Measurements from ENCODE around the gene MALRD1. TPM values are rescaled to one million over a fixed set of nuclear protein-coding genes. Genes with fewer than 3 reads are reported as not detected.
A peak's percentile ranks its signal among the peaks of the same experiment; 100 is the strongest.

Gene MALRD1
- total RNA-seq, 1 experiment from 2014 or later: not detected

- no peak for DNase-seq (ENCODE audit: low spot score)
Measured at GRCh38 chr10:19367176-19367575, 318.6 kb downstream of the MALRD1 start.

- DNase-seq (ENCODE audit: low spot score): no peak
Measured at GRCh38 chr10:19373988-19374387, 325.4 kb downstream of the MALRD1 start.

GRCh38 chr10:19385846-19386450 lies 337.3 kb downstream of the MALRD1 start:
- DNase-seq (ENCODE audit: low spot score): no peak

GRCh38 chr10:19408924-19409323 lies 360.3 kb downstream of the MALRD1 start:
- no peak for DNase-seq (ENCODE audit: low spot score)

- no peak for DNase-seq (ENCODE audit: low spot score)
Measured at GRCh38 chr10:19411119-19411518, 362.5 kb downstream of the MALRD1 start.

- peak; percentile 26 for DNase-seq (ENCODE audit: low spot score)
Measured at GRCh38 chr10:19412531-19412930, 363.9 kb downstream of the MALRD1 start.

GRCh38 chr10:19416164-19416563 lies 367.6 kb downstream of the MALRD1 start:
- DNase-seq (ENCODE audit: low spot score): no peak

GRCh38 chr10:19417740-19418139 lies 369.1 kb downstream of the MALRD1 start:
- no peak for DNase-seq (ENCODE audit: low spot score)

GRCh38 chr10:19421674-19422073 lies 373.1 kb downstream of the MALRD1 start:
- DNase-seq (ENCODE audit: low spot score): no peak

- no peak for DNase-seq (ENCODE audit: low spot score)
Measured at GRCh38 chr10:19426034-19426433, 377.4 kb downstream of the MALRD1 start.

GRCh38 chr10:19431622-19432351 lies 383.2 kb downstream of the MALRD1 start:
- no peak for DNase-seq (ENCODE audit: low spot score)

GRCh38 chr10:19449860-19450259 lies 401.3 kb downstream of the MALRD1 start:
- DNase-seq (ENCODE audit: low spot score): no peak

GRCh38 chr10:19451356-19451755 lies 402.8 kb downstream of the MALRD1 start:
- DNase-seq (ENCODE audit: low spot score): no peak

- no peak for DNase-seq (ENCODE audit: low spot score)
Measured at GRCh38 chr10:19451937-19452336, 403.3 kb downstream of the MALRD1 start.

GRCh38 chr10:19453967-19454366 lies 405.4 kb downstream of the MALRD1 start:
- no peak for DNase-seq (ENCODE audit: low spot score)

GRCh38 chr10:19461588-19461987 lies 413.0 kb downstream of the MALRD1 start:
- no peak for DNase-seq (ENCODE audit: low spot score)

GRCh38 chr10:19466709-19467108 lies 418.1 kb downstream of the MALRD1 start:
- DNase-seq (ENCODE audit: low spot score): no peak

GRCh38 chr10:19468413-19468812 lies 419.8 kb downstream of the MALRD1 start:
- DNase-seq (ENCODE audit: low spot score): peak; percentile 15

- no peak for DNase-seq (ENCODE audit: low spot score)
Measured at GRCh38 chr10:19469521-19469920, 420.9 kb downstream of the MALRD1 start.

GRCh38 chr10:19479854-19480253 lies 431.3 kb downstream of the MALRD1 start:
- peak; percentile 11 for DNase-seq (ENCODE audit: low spot score)

- no peak for DNase-seq (ENCODE audit: low spot score)
Measured at GRCh38 chr10:19480353-19480752, 431.8 kb downstream of the MALRD1 start.

- no peak for DNase-seq (ENCODE audit: low spot score)
Measured at GRCh38 chr10:19483421-19483820, 434.8 kb downstream of the MALRD1 start.

GRCh38 chr10:19488592-19489280 lies 440.1 kb downstream of the MALRD1 start:
- no peak for DNase-seq (ENCODE audit: low spot score)

Measured in H4 (cell line).